Measurements from ENCODE around the gene ASZ1. TPM values are rescaled to one million over a fixed set of nuclear protein-coding genes. Genes with fewer than 3 reads are reported as not detected.

ASZ1 gene
- total RNA-seq, 2 experiments from 2014 or later, result not detected

GRCh38 chr7:117383483-117384189, 43.7 kb downstream of the ASZ1 start:
- no peaks in the 10 kb centered on the region for H3K36me3 Mint-ChIP-seq (ENCODE audit: low read depth)
- no peaks in the 10 kb centered on the region for H3K4me1 Mint-ChIP-seq (ENCODE audit: low read depth)
- peaks cover 9% of the 10 kb centered on the region for H3K9me3 Mint-ChIP-seq
- no peak for DNase-seq
- intact Hi-C loops (cut with micrococcal nuclease), result no loop called here
- H3K27me3 Mint-ChIP-seq, result no peaks in the 10 kb centered on the region
- H3K27ac Mint-ChIP-seq, result no peak overlapping the region
- ChIA-PET POLR2A (no interaction called here), CTCF (no interaction called here)
- ATAC-seq, result no peak
- TF ChIP-seq CTCF (IDR thresholded peaks at IDR 0.05), result no peak
- H3K4me3 Mint-ChIP-seq, result no peak overlapping the region

GRCh38 chr7:117383046-117383445, 44.2 kb downstream of the ASZ1 start:
- TF ChIP-seq CTCF (IDR thresholded peaks at IDR 0.05), result no peak
- H3K9me3 Mint-ChIP-seq, result peaks cover 5% of the 10 kb centered on the region
- no peak for ATAC-seq
- H3K4me1 Mint-ChIP-seq (ENCODE audit: low read depth), result no peaks in the 10 kb centered on the region
- POLR2A ChIA-PET, result no interaction called here
- H3K27ac Mint-ChIP-seq, result no peak overlapping the region
- CTCF ChIA-PET, result no interaction called here
- no peak for DNase-seq
- intact Hi-C loops (cut with micrococcal nuclease), result no loop called here
- H3K27me3 Mint-ChIP-seq, result no peaks in the 10 kb centered on the region
- no peak overlapping the region for H3K4me3 Mint-ChIP-seq
- no peaks in the 10 kb centered on the region for H3K36me3 Mint-ChIP-seq (ENCODE audit: low read depth)

GRCh38 chr7:117381362-117381761, 45.9 kb downstream of the ASZ1 start:
- CTCF ChIA-PET, result no interaction called here
- Mint-ChIP-seq H3K4me3 (no peak overlapping the region), H3K27ac (no peak overlapping the region), H3K27me3 (no peaks in the 10 kb centered on the region), H3K4me1 (ENCODE audit: low read depth) (no peaks in the 10 kb centered on the region), H3K9me3 (no peaks in the 10 kb centered on the region), H3K36me3 (ENCODE audit: low read depth) (no peaks in the 10 kb centered on the region)
- ATAC-seq, result no peak
- intact Hi-C loops (cut with micrococcal nuclease), result no loop called here
- no peak for TF ChIP-seq CTCF (IDR thresholded peaks at IDR 0.05)
- POLR2A ChIA-PET, result no interaction called here
- DNase-seq, result no peak

GRCh38 chr7:117375380-117375779, 51.9 kb downstream of the ASZ1 start:
- ChIA-PET CTCF (no interaction called here), POLR2A (no interaction called here)
- Mint-ChIP-seq H3K27ac (no peak overlapping the region), H3K9me3 (no peaks in the 10 kb centered on the region), H3K4me3 (no peak overlapping the region), H3K27me3 (no peaks in the 10 kb centered on the region), H3K36me3 (ENCODE audit: low read depth) (no peaks in the 10 kb centered on the region), H3K4me1 (ENCODE audit: low read depth) (no peaks in the 10 kb centered on the region)
- TF ChIP-seq CTCF (IDR thresholded peaks at IDR 0.05), result no peak
- ATAC-seq, result no peak
- intact Hi-C loops (cut with micrococcal nuclease), result no loop called here
- DNase-seq, result no peak

- DNase-seq (no peak), ATAC-seq (no peak)
- ChIA-PET POLR2A (no interaction called here), CTCF (no interaction called here)
- intact Hi-C loops (cut with micrococcal nuclease), result no loop called here
- Mint-ChIP-seq H3K36me3 (ENCODE audit: low read depth) (no peaks in the 10 kb centered on the region), H3K27ac (no peak overlapping the region), H3K4me1 (ENCODE audit: low read depth) (no peaks in the 10 kb centered on the region), H3K4me3 (no peak overlapping the region), H3K27me3 (no peaks in the 10 kb centered on the region), H3K9me3 (no peaks in the 10 kb centered on the region)
- TF ChIP-seq CTCF (IDR thresholded peaks at IDR 0.05), result no peak
These were observed 55.2 kb downstream of the ASZ1 start for GRCh38 chr7:117372073-117372472.
